Transverse colon (tissue), 4 donors: ENCODE measurements around the gene CAMTA1. TPM values are rescaled to one million over a fixed set of nuclear protein-coding genes. Genes with fewer than 3 reads are reported as not detected.

Experiments
- DNase-seq: peaks from one replicate; pipeline ENCODE4 v3.0.0-alpha.2; 2019
- H3K27ac ChIP-seq, 4 donors: fragments of 200-600 bp; sonication (generic); 2 replicates each; pipeline ENCODE4 v1.5.1; 2016 to 2018; ENCODE audit warnings: inconsistent platforms in 4 of 4
- H3K27me3 ChIP-seq: fragments of 200-600 bp; sonication (generic); 2 replicates; pipeline ENCODE4 v1.5.1; 2017; ENCODE audit warnings: inconsistent platforms
- H3K36me3 ChIP-seq, 4 donors: fragments of 200-600 bp; sonication (generic); 2 replicates each; pipeline ENCODE4 v1.5.1; 2017 to 2019; ENCODE audit warnings: inconsistent platforms in 4 of 4
- H3K4me1 ChIP-seq, 4 donors: fragments of 200-600 bp; sonication (generic); 2 replicates each; pipeline ENCODE4 v1.5.1; 2017 to 2020; ENCODE audit warnings: inconsistent platforms in 4 of 4
- H3K4me3 ChIP-seq, 4 donors: fragments of 200-600 bp; sonication (generic); 1 replicate in 1 of 4; 2 replicates in 3 of 4; pipeline versions ENCODE4 v1.5.1 to v1.6.1; 2017 to 2019; ENCODE audit warnings: inconsistent platforms in 4 of 4
- H3K9me3 ChIP-seq, 2 donors: fragments of 200-600 bp; sonication (generic); 2 replicates each; pipeline ENCODE4 v1.5.1; 2017 to 2019; ENCODE audit warnings: inconsistent platforms in 2 of 2
- EP300 ChIP-seq: sonication (generic); formaldehyde crosslinking; IDR thresholded peaks from one replicate; pipeline ENCODE4 v1.6.1; 2017; ENCODE audit warnings: antibody characterized with exemption, low read depth
- POLR2A ChIP-seq: fragments of 450-650 bp; IDR thresholded peaks from one replicate; pipeline ENCODE4 v1.6.1; 2016; ENCODE audit warnings: antibody characterized with exemption, mild to moderate bottlenecking, moderate library complexity
- POLR2AphosphoS5 ChIP-seq, 3 donors: sonication (generic); formaldehyde crosslinking; IDR thresholded peaks; one replicate each; pipeline ENCODE4 v1.6.1; 2016; ENCODE audit warnings: antibody characterized with exemption in 3 of 3
- WGBS, 2 donors: methylation state at CpG; one replicate each; pipeline ENCODE4 v1.1.5; 2018; ENCODE audit warnings: low coverage in 1 of 2; 5-methylcytosine and 5-hydroxymethylcytosine counted together
- in situ Hi-C, 4 donors: fragments of 200-750 bp; cut with MboI; loops; one replicate each; pipeline versions ENCODE4 v1.15.0 to v1.15.1; 2017; ENCODE audit warnings: low sequenced_read_pairs in 3 of 4, low pct_ligation_motif_present in 1 of 4, low pct_unique_long_range_greater_than_20kb in 1 of 4
- intact Hi-C: fragments of 100-400 bp; cut with DNase I; formaldehyde crosslinking; loops from one replicate; pipeline ENCODE4 v1.15.1; 2023; ENCODE audit warnings: low total_unique reads
- total RNA-seq, 4 donors: library from RNA; depleted of rRNA; stranded (reverse); fragments of >200 nt; gene quantifications; one replicate each; pipeline ENCODE4 v1.1.0, GENCODE V29; 2016
- TF ChIP-seq, protein P1 (sequence below), 5 experiments: fragments of 200-600 bp in 3 of 5; fragments of 450-650 bp in 2 of 5; sonication (generic) in 3 of 5; IDR thresholded peaks; 1 replicate in 2 of 5; 2 replicates in 3 of 5; pipeline ENCODE4 v1.5.1; 2016 to 2017; ENCODE audit warnings: antibody characterized with exemption in 5 of 5, inconsistent platforms in 3 of 5, mild to moderate bottlenecking in 2 of 5, moderate library complexity in 1 of 5

The CAMTA1 gene
- total RNA-seq, 4 donors from 2014 or later, result 93.8 to 268 (median 130) TPM

DNA sequence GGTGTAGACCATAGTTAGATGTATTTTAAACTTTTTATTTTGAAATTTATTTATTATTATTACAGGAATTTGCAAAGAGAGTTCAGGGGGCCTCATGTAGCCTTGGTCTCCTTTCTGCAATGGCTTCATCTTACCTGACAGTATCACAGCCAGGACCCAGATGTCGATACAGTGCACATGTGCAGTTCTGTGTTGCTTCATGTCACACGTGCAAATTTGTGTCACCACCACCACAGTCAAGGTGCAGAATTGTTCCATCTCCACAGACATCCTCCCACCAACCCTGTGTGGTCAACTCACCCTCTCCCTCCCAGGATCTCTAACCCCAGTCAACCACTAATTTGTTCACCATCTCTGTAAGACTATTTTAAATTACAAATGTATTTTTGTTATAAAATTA, 184.5 kb downstream of the CAMTA1 start:
- 67 to 88% methylated on average over 2 of the region's 2 CpGs for WGBS, 2 donors
- intact Hi-C loops, result no loop called here
- Histone ChIP-seq H3K9me3 (no peaks in the 10 kb centered on the region), H3K27ac (no peak overlapping the region), H3K36me3 (no peaks in the 10 kb centered on the region), H3K4me1 (peaks cover 0 to 11% (median 3%) of the 10 kb centered on the region in 4 donors), H3K4me3 (no peak overlapping the region), H3K27me3 (peaks cover 6% of the 10 kb centered on the region)
- no peak for DNase-seq
- TF ChIP-seq POLR2A (no peak), POLR2AphosphoS5 (IDR thresholded peaks at IDR 0.05) (no peak), EP300 (no peak)
- TF ChIP-seq, protein P1, sequence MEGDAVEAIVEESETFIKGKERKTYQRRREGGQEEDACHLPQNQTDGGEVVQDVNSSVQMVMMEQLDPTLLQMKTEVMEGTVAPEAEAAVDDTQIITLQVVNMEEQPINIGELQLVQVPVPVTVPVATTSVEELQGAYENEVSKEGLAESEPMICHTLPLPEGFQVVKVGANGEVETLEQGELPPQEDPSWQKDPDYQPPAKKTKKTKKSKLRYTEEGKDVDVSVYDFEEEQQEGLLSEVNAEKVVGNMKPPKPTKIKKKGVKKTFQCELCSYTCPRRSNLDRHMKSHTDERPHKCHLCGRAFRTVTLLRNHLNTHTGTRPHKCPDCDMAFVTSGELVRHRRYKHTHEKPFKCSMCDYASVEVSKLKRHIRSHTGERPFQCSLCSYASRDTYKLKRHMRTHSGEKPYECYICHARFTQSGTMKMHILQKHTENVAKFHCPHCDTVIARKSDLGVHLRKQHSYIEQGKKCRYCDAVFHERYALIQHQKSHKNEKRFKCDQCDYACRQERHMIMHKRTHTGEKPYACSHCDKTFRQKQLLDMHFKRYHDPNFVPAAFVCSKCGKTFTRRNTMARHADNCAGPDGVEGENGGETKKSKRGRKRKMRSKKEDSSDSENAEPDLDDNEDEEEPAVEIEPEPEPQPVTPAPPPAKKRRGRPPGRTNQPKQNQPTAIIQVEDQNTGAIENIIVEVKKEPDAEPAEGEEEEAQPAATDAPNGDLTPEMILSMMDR (IDR thresholded peaks at IDR 0.05), result no peak
- in situ Hi-C loops, result no loop called here

- peaks cover 6% of the 10 kb centered on the region for H3K27me3 ChIP-seq
- TF ChIP-seq, protein P1 (IDR thresholded peaks at IDR 0.05), result no peak
- WGBS, 2 donors, result 90% methylated on average over 11 of the region's 11 CpGs; no CpG with 5 or more reads in 1 of the 2 donors
- no peak overlapping the region for H3K27ac ChIP-seq
- intact Hi-C loops, result no loop called here
- H3K36me3 ChIP-seq, result no peaks in the 10 kb centered on the region
- no peak for DNase-seq
- H3K9me3 ChIP-seq, result no peaks in the 10 kb centered on the region
- in situ Hi-C loops, result no loop called here
- no peak overlapping the region for H3K4me3 ChIP-seq
- peaks cover 0 to 8% (median 2%) of the 10 kb centered on the region in 4 donors for H3K4me1 ChIP-seq
These were observed 185.0 kb downstream of the CAMTA1 start for GRCh38 chr1:6970221-6970620.

- Histone ChIP-seq H3K9me3 (no peaks in the 10 kb centered on the region), H3K27ac (no peak overlapping the region), H3K4me3 (no peak overlapping the region), H3K4me1 (no peaks in the 10 kb centered on the region), H3K36me3 (no peaks in the 10 kb centered on the region), H3K27me3 (peaks cover 6% of the 10 kb centered on the region)
- in situ Hi-C loops, result no loop called here
- 56 to 67% methylated on average over 4 to 9 of the region's 9 CpGs for WGBS, 2 donors
- intact Hi-C loops, result no loop called here
- no peak for DNase-seq
- no peak for TF ChIP-seq POLR2AphosphoS5 (IDR thresholded peaks at IDR 0.05)
- TF ChIP-seq, protein P1 (IDR thresholded peaks at IDR 0.05), result no peak
- no peak for TF ChIP-seq EP300
- no peak for TF ChIP-seq POLR2A
These were observed 185.8 kb downstream of the CAMTA1 start for GRCh38 chr1:6971048-6971447.

- DNase-seq, result no peak
- H3K4me1 ChIP-seq, result no peaks in the 10 kb centered on the region
- in situ Hi-C loops (no loop called here), intact Hi-C loops (no loop called here)
- TF ChIP-seq EP300, result no peak
- TF ChIP-seq POLR2AphosphoS5 (IDR thresholded peaks at IDR 0.05), result no peak
- TF ChIP-seq, protein P1 (IDR thresholded peaks at IDR 0.05), result no peak
- no peak for TF ChIP-seq POLR2A
- H3K36me3 ChIP-seq, result no peaks in the 10 kb centered on the region
- H3K9me3 ChIP-seq, result no peaks in the 10 kb centered on the region
- H3K4me3 ChIP-seq, result no peak overlapping the region
- peaks cover under 1% of the 10 kb centered on the region for H3K27me3 ChIP-seq
- no peak overlapping the region for H3K27ac ChIP-seq
- WGBS, 2 donors, result 78 to 88% methylated on average over 4 to 11 of the region's 11 CpGs
These were observed 186.4 kb downstream of the CAMTA1 start for GRCh38 chr1:6971699-6972098.
